Measurements from ENCODE around the gene SCAMP4. TPM values are rescaled to one million over a fixed set of nuclear protein-coding genes. Genes with fewer than 3 reads are reported as not detected.

SCAMP4 gene
- total and polyA plus RNA-seq, 2 donors (not counting 1 experiment from before 2014, with no cell fraction given) = 16.9 to 29.7 TPM

- no peak for TF ChIP-seq EZH2 (IDR thresholded peaks at IDR 0.05; ENCODE audit: low read length, missing control alignments)
- TF ChIP-seq CTCF (conservative IDR thresholded peaks at IDR 0.05 in 1 of 2, IDR thresholded peaks at IDR 0.05 in 1 of 2; ENCODE audit: low read depth in 1 of 2, low read length in 2 of 2) = no peak
- H3K4me2 ChIP-seq (ENCODE audit: extremely low read depth, insufficient read depth, low read length) = no peak overlapping the region
- no peaks in the 10 kb centered on the region for H3K79me2 ChIP-seq (ENCODE audit: control insufficient read depth, insufficient read depth, low read length)
- H3K36me3 ChIP-seq (ENCODE audit: control insufficient read depth, insufficient read depth, low read length) = peaks cover 34% of the 10 kb centered on the region
- H3K27ac ChIP-seq (ENCODE audit: insufficient read depth, low read length) = no peak overlapping the region
- no peak overlapping the region for H2AFZ ChIP-seq (ENCODE audit: low read length)
- no peaks in the 10 kb centered on the region for H4K20me1 ChIP-seq (ENCODE audit: control insufficient read depth, extremely low read depth, insufficient read depth, low read length)
- H3K4me1 ChIP-seq (ENCODE audit: control insufficient read depth, extremely low read depth, insufficient read depth, low read length) = no peaks in the 10 kb centered on the region
- H3K27me3 ChIP-seq (ENCODE audit: control insufficient read depth, insufficient read depth, low read length) = no peaks in the 10 kb centered on the region
- H3K9me3 ChIP-seq (ENCODE audit: control insufficient read depth, insufficient read depth, low read depth, low read length) = no peaks in the 10 kb centered on the region
- H3K9ac ChIP-seq (ENCODE audit: insufficient read depth, low read length) = no peak overlapping the region
- DNase-seq (ENCODE audit: low read depth in 2 of 2) = no peak
- H3K4me3 ChIP-seq (replicated peaks in 1 of 4; ENCODE audit: control extremely low read depth in 1 of 4, insufficient read depth in 1 of 4, low read depth in 3 of 4, low read length in 4 of 4) = no peak overlapping the region
Observed at GRCh38 chr19:1920644-1921043, 15.4 kb downstream of the SCAMP4 start.

GRCh38 chr19:1921326-1921725 lies 16.1 kb downstream of the SCAMP4 start:
- TF ChIP-seq EZH2 (IDR thresholded peaks at IDR 0.05; ENCODE audit: low read length, missing control alignments) (no peak), CTCF (conservative IDR thresholded peaks at IDR 0.05 in 1 of 2, IDR thresholded peaks at IDR 0.05 in 1 of 2; ENCODE audit: low read depth in 1 of 2, low read length in 2 of 2) (no peak)
- DNase-seq (ENCODE audit: low read depth in 2 of 2) = no peak
- no peaks in the 10 kb centered on the region for H4K20me1 ChIP-seq (ENCODE audit: control insufficient read depth, extremely low read depth, insufficient read depth, low read length)

GRCh38 chr19:1921825-1922224 lies 16.6 kb downstream of the SCAMP4 start:
- Histone ChIP-seq H3K4me2 (ENCODE audit: extremely low read depth, insufficient read depth, low read length) (no peak overlapping the region), H3K27me3 (ENCODE audit: control insufficient read depth, insufficient read depth, low read length) (no peaks in the 10 kb centered on the region), H3K4me1 (ENCODE audit: control insufficient read depth, extremely low read depth, insufficient read depth, low read length) (no peaks in the 10 kb centered on the region), H2AFZ (ENCODE audit: low read length) (no peak overlapping the region), H3K9ac (ENCODE audit: insufficient read depth, low read length) (no peak overlapping the region), H3K4me3 (replicated peaks in 1 of 4; ENCODE audit: control extremely low read depth in 1 of 4, insufficient read depth in 1 of 4, low read depth in 3 of 4, low read length in 4 of 4) (no peak overlapping the region), H4K20me1 (ENCODE audit: control insufficient read depth, extremely low read depth, insufficient read depth, low read length) (no peaks in the 10 kb centered on the region), H3K27ac (ENCODE audit: insufficient read depth, low read length) (no peak overlapping the region), H3K36me3 (ENCODE audit: control insufficient read depth, insufficient read depth, low read length) (peaks cover 34% of the 10 kb centered on the region), H3K79me2 (ENCODE audit: control insufficient read depth, insufficient read depth, low read length) (no peaks in the 10 kb centered on the region), H3K9me3 (ENCODE audit: control insufficient read depth, insufficient read depth, low read depth, low read length) (no peaks in the 10 kb centered on the region)
- no peak for DNase-seq (ENCODE audit: low read depth in 2 of 2)
- TF ChIP-seq EZH2 (IDR thresholded peaks at IDR 0.05; ENCODE audit: low read length, missing control alignments) (no peak), CTCF (conservative IDR thresholded peaks at IDR 0.05 in 1 of 2, IDR thresholded peaks at IDR 0.05 in 1 of 2; ENCODE audit: low read depth in 1 of 2, low read length in 2 of 2) (no peak)

More at GRCh38 chr19:1921326-1921725, 16.1 kb downstream of the SCAMP4 start:
- H3K36me3 ChIP-seq (ENCODE audit: control insufficient read depth, insufficient read depth, low read length) = peaks cover 34% of the 10 kb centered on the region
- no peaks in the 10 kb centered on the region for H3K9me3 ChIP-seq (ENCODE audit: control insufficient read depth, insufficient read depth, low read depth, low read length)
- H3K79me2 ChIP-seq (ENCODE audit: control insufficient read depth, insufficient read depth, low read length) = no peaks in the 10 kb centered on the region
- no peak overlapping the region for H3K27ac ChIP-seq (ENCODE audit: insufficient read depth, low read length)
- H3K4me2 ChIP-seq (ENCODE audit: extremely low read depth, insufficient read depth, low read length) = no peak overlapping the region
- H3K4me3 ChIP-seq (replicated peaks in 1 of 4; ENCODE audit: control extremely low read depth in 1 of 4, insufficient read depth in 1 of 4, low read depth in 3 of 4, low read length in 4 of 4) = no peak overlapping the region
- no peak overlapping the region for H3K9ac ChIP-seq (ENCODE audit: insufficient read depth, low read length)
- no peak overlapping the region for H2AFZ ChIP-seq (ENCODE audit: low read length)
- H3K4me1 ChIP-seq (ENCODE audit: control insufficient read depth, extremely low read depth, insufficient read depth, low read length) = no peaks in the 10 kb centered on the region
- H3K27me3 ChIP-seq (ENCODE audit: control insufficient read depth, insufficient read depth, low read length) = no peaks in the 10 kb centered on the region

Measured in fibroblast of lung (primary cell).